Thoracic aorta endothelial cell (primary cell): ENCODE data around the gene IER5L. TPM values are rescaled to one million over a fixed set of nuclear protein-coding genes. Genes with fewer than 3 reads are reported as not detected.

Experiments used
- total RNA-seq: library from RNA; depleted of rRNA; stranded (reverse); fragments of >200 nt; gene quantifications from 2 replicates; pipeline ENCODE4 v1.2.3, GENCODE V29; 2012

IER5L gene
- total RNA-seq = 5.5 and 7.6 TPM in 2 replicates

DNA sequence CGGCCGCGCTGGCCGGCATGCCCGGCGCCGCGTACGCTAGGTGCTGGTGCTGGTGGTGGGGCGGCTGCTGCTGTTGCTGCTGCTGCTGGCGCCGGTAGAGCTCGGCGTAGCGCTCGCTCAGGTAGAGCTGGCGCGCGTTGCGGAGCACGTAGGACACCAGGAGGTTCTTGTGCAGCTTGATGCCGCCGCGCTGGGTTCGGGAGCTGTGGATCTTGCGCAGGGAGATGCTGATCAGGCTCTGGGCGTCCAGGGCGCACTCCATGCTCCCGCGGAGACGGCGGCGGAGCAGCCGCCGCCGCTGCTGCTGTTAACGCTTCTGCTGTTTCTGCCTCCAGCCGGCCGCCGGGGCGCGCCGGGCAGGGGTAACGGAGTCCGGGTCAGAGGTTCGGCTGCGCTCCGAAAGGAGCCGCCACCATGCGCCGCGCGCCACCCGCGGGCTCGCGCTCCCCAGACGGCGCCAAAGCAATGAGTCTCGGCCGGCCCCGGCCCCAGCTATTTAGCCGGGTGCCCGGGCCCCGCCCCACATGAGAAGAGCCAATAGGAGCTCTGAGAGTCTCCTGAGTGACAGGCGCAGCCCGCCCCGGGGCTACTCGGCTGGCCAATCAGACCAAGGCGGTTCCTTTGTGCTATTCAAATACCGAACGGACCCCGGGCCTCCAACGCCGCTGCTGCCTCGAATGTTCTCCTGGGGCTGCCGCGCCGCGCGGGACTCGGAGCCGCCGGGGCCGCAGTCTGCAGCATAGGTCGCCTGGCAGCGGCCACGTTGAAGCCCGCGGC is at the start of gene IER5L:
IER5L (minus strand) TSS at position 471 of the 777 bp plus-strand sequence; CDS start at position 262, 209 bp downstream.

Other genes starting within 250 kb of the IER5L start
- 20.5 and 25.9 TPM in 2 replicates for gene DOLK, start 230.7 kb downstream of the IER5L start, total RNA-seq
- gene NUP188, start 230.6 kb downstream of the IER5L start, total RNA-seq = 76.3 and 85.9 TPM in 2 replicates
- 38.4 and 44.7 TPM in 2 replicates for gene SH3GLB2, start 149.9 kb downstream of the IER5L start, total RNA-seq
- 18.2 and 24.1 TPM in 2 replicates for gene MIGA2, start 141.6 kb downstream of the IER5L start, total RNA-seq
- gene DOLPP1, start 97.2 kb downstream of the IER5L start, total RNA-seq = 12.6 and 12.9 TPM in 2 replicates
- 27.6 and 27.7 TPM in 2 replicates for gene CRAT, start 67.5 kb downstream of the IER5L start, total RNA-seq
- 82.3 and 87.6 TPM in 2 replicates for gene PTPA, start 66.8 kb downstream of the IER5L start, total RNA-seq